DMS153 treated with DMSO at 0.1 percent for 48 hours (cell line): ENCODE data around the gene ALS2CL.

Experiments used
- DNase-seq: peaks from one replicate; lab custom pipeline; 2025; ENCODE audit not compliant: unreplicated experiment; lab: John Stamatoyannopoulos, UW

Gene ALS2CL

GRCh38 chr3:46716461-46717441 is 23.3 kb upstream of the ALS2CL start:
- no peak for DNase-seq

- DNase-seq = no peak
These were observed 22.2 kb upstream of the ALS2CL start for GRCh38 chr3:46715507-46716175.

- DNase-seq = no peak
These were observed 21.4 kb upstream of the ALS2CL start for GRCh38 chr3:46714728-46715506.

- DNase-seq = no peak
These were observed 20.5 kb upstream of the ALS2CL start for GRCh38 chr3:46713898-46714552.

- DNase-seq = no peak
These were observed 19.8 kb upstream of the ALS2CL start for GRCh38 chr3:46713050-46713897.

GRCh38 chr3:46712191-46713049 is 18.9 kb upstream of the ALS2CL start:
- no peak for DNase-seq

GRCh38 chr3:46711760-46712159 is 18.3 kb upstream of the ALS2CL start:
- DNase-seq = no peak

- DNase-seq = no peak
These were observed 17.8 kb upstream of the ALS2CL start for GRCh38 chr3:46711305-46711704.

GRCh38 chr3:46710671-46711295 is 17.3 kb upstream of the ALS2CL start:
- DNase-seq = no peak

- DNase-seq = no peak
These were observed 16.8 kb upstream of the ALS2CL start for GRCh38 chr3:46710229-46710628.

- no peak for DNase-seq
These were observed 16.2 kb upstream of the ALS2CL start for GRCh38 chr3:46709721-46710120.

GRCh38 chr3:46709157-46709654 is 15.7 kb upstream of the ALS2CL start:
- DNase-seq = no peak

GRCh38 chr3:46708401-46709156 is 15.1 kb upstream of the ALS2CL start:
- DNase-seq = no peak

- no peak for DNase-seq
These were observed 14.1 kb upstream of the ALS2CL start for GRCh38 chr3:46707601-46708011.

- no peak for DNase-seq
These were observed 13.5 kb upstream of the ALS2CL start for GRCh38 chr3:46706771-46707582.

GRCh38 chr3:46705751-46706552 is 12.5 kb upstream of the ALS2CL start:
- DNase-seq = no peak
